Ammon's horn (tissue), 1 donor: ENCODE data around the gene TUBGCP4.

Experiments
- DNase-seq: peaks from one replicate; pipeline ENCODE4 v3.0.0-alpha.2; 2016; ENCODE audit warnings: low spot score

The TUBGCP4 gene

DNA sequence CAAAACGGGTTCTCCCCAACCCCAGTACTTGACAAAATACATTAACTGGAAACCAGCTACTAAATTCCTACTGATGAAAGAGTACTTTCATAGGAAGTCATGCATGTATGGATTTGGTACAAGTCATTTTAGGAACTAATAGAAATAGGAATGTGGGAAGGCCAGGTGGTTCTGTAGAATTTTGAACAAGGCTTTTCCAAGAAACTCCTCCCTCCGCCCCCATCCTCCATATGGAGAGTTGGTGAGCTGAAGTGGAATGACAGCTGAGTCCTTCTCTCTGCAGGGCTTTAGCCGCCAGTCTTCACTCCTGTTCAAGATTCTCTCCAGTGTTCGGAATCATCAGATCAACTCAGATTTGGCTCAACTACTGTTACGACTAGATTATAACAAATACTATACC, 33.2 kb downstream of the TUBGCP4 start:
- DNase-seq, result peak; percentile 27

GRCh38 chr15:43406189-43406588, 35.3 kb downstream of the TUBGCP4 start:
- no peak for DNase-seq

GRCh38 chr15:43406808-43407207, 35.9 kb downstream of the TUBGCP4 start:
- DNase-seq, result no peak

DNA sequence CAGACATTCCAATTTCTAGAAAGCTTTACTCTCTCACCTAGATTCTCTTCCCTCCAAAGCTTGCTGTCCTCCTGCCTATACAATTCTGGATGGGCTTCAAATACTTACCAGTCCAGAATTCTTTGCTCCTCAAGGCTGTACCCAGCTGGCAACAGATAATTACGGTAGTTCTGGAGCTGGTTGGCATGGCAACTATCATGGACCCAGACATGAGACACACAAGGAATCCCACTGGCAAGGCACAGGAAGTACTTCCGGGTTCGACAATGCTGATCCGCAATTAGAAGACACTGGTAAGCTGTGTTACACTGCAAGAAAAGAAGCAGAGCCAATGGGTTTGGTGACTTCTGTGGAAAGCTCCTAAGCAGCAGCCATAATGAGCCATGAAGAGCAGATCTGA, 37.9 kb downstream of the TUBGCP4 start:
- no peak for DNase-seq

- DNase-seq, result no peak
Measured at GRCh38 chr15:43410572-43411214, 39.8 kb downstream of the TUBGCP4 start.

DNA sequence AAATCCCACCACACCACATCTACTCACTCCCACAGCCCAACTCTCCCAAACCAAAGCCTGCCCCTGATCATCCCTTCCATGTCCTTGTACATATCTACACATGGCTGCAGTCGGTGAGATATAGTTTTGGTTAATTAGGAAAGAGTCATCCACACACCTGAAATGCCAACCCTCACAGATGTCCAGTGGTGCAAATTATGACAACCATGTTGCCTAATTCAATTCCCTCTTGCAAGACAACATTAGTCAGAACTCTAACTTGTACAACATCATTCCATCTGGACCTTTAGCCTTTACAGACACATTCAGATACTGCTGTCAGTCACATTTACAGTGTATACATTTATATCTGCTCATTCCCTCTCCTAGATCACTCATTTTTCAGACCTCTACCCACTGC, 41.2 kb downstream of the TUBGCP4 start:
- DNase-seq, result no peak

DNA sequence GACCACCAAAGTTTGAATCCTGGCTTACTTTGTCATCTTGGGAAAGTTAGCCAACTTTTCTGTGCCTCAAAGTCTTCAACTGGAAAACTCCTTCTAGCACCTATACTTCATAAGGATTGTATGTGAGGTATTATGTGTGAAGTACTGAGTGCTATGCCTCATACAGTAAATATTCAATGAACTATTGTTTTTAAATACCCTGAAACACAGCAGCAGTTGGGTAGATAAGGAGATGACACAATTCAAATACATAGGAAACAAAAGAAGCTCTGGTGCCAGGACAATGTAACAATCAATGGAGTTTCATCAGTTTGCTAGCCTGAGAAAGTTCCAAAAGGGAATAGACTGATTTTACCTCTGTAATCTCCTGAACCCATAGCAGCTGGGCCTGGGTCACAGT, 43.3 kb downstream of the TUBGCP4 start:
- DNase-seq, result no peak

DNA sequence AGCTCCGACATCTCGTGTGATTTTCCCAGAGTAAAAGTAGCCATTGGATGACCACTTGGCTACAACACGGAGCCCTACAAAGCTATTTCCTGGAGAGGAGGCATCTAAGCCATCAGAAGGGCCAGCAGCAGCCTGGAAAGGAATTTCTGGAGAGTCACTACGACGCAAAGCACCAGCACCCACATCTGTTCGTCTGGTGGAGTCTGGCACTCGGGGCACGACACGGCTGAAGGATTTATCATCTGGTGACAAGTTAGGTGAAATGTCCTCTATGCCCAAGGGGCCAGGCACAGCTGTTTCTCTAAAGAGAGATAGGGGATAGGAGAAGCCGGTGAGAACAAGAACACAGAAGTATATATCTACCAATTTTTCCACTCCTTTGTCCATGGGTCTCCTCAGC, 49.5 kb downstream of the TUBGCP4 start:
- DNase-seq, result no peak

- DNase-seq, result no peak
Measured at GRCh38 chr15:43420876-43421275, 50.0 kb downstream of the TUBGCP4 start.

GRCh38 chr15:43423793-43424192, 52.9 kb downstream of the TUBGCP4 start:
- no peak for DNase-seq

GRCh38 chr15:43429687-43430086, 58.8 kb downstream of the TUBGCP4 start:
- no peak for DNase-seq

DNA sequence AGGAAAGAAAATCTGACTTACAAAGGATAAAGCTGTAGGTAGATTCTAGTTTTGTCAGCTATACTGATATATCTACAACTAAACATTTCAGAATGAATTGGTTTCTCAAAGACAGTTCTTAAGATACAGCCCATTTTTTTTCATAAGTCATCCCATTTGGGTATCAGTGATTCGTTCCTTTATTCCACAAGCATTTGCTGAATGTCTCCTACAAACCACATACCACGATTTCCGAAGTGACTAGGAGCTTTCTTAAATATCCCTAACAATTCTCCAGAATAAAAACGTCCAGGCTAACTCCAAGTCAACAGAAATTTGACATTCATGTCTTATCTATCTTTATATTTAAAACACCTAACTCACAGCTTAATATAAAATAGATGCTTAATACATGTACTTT, 62.3 kb downstream of the TUBGCP4 start:
- no peak for DNase-seq

GRCh38 chr15:43433661-43434303, 62.9 kb downstream of the TUBGCP4 start:
- no peak for DNase-seq

DNA sequence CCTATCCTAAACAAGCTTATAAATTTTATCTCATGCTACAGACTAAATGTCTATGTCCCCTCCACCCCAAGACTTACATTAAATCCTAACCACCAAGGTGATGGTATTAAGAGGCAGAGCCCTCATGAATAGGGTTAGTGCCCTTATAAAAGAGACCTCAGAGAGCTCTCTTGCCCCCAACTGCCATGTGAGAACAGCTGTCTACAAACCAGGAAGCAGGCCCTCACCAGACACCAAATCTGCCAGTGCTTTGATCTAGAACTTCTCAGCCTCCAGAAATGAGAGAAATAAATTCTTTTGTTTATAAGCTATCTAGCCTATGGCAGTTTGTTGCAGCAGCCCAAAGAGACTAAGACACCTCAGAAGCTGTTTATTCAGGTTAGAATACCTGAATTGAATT, 63.5 kb downstream of the TUBGCP4 start:
- no peak for DNase-seq

- DNase-seq, result no peak
Measured at GRCh38 chr15:43436395-43436794, 65.5 kb downstream of the TUBGCP4 start.

GRCh38 chr15:43439268-43439667, 68.4 kb downstream of the TUBGCP4 start:
- DNase-seq, result no peak

GRCh38 chr15:43440721-43441281, 69.9 kb downstream of the TUBGCP4 start:
- DNase-seq, result peak; percentile 92

GRCh38 chr15:43441316-43441715, 70.4 kb downstream of the TUBGCP4 start:
- peak; percentile 52 for DNase-seq

- no peak for DNase-seq
Measured at GRCh38 chr15:43446344-43446743, 75.4 kb downstream of the TUBGCP4 start.

DNA sequence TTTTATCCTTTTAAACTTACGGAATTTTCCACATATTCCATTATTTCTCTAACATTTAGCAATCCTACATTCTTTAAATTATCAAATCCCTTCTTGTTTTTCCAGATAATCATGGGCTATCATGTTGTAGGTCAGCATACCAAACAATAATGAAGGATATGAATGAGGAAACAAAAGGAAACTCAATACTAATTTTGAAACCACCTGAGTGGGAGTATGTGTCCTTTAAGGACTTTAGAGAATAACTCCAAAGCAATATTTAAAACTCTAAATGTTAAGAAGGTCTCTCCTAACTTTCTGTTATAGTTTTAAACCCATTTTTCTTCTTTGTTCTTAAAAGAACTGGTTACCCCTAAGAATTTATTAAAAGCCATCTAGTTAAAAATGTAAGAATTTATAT, 79.1 kb downstream of the TUBGCP4 start:
- no peak for DNase-seq
